Measurements from ENCODE around the gene SEPTIN12. TPM values are rescaled to one million over a fixed set of nuclear protein-coding genes. Genes with fewer than 3 reads are reported as not detected.

SEPTIN12 gene
- total RNA-seq, 1 donor from 2014 or later: not detected

DNA sequence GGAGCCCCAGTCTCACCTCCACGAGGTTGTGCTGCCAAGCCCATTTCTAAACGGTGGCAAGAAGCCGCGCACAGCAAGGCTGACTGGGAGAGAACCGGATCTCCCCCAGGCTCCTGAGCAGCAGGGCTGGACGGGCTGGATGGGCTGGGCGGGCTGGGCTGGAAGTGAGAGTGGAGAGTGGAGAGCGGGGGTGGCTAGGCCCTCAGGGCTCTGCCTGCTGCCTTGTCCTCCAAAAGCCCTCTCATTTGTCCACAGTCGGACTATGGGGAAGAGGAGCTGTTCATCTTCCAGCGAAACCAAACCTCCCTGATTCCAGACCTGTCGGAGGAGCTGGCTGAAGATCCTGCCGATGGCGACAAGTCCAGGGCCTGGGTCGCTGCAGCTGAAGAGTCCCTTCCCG is 50.6 kb downstream of the SEPTIN12 start:
- FAIRE-seq: no peak
- TF ChIP-seq, protein P1, sequence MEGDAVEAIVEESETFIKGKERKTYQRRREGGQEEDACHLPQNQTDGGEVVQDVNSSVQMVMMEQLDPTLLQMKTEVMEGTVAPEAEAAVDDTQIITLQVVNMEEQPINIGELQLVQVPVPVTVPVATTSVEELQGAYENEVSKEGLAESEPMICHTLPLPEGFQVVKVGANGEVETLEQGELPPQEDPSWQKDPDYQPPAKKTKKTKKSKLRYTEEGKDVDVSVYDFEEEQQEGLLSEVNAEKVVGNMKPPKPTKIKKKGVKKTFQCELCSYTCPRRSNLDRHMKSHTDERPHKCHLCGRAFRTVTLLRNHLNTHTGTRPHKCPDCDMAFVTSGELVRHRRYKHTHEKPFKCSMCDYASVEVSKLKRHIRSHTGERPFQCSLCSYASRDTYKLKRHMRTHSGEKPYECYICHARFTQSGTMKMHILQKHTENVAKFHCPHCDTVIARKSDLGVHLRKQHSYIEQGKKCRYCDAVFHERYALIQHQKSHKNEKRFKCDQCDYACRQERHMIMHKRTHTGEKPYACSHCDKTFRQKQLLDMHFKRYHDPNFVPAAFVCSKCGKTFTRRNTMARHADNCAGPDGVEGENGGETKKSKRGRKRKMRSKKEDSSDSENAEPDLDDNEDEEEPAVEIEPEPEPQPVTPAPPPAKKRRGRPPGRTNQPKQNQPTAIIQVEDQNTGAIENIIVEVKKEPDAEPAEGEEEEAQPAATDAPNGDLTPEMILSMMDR (IDR thresholded peaks at IDR 0.05; ENCODE audit: insufficient read depth, low read length, severe bottlenecking): no peak

DNA sequence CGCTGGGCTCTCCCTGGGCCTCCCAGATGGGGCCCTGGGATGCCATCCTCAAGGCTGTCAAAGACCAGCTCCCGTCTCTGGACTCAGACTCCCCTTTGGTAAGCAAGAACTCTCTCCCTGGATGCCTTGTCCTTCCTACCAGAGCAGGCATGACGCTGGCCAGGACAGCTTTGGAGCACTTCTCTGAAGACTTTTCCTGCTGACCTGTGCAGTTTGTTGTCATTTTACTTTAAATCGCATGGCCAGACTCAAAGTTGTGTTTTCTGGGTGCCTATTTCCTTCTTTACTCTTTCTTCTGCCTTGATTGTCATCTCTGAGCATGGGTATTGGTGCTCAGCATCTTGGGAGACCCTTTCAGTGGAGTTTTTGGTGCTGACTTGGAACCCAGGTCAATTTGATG is 51.6 kb downstream of the SEPTIN12 start:
- Histone ChIP-seq H3K36me3 (ENCODE audit: control insufficient read depth, insufficient read depth, low read length) (no peaks in the 10 kb centered on the region), H3K4me3 (ENCODE audit: low read depth, low read length) (no peak overlapping the region), H3K27me3 (ENCODE audit: control insufficient read depth, insufficient read depth, low read length) (no peaks in the 10 kb centered on the region)
- FAIRE-seq: no peak
- TF ChIP-seq, protein P1 (IDR thresholded peaks at IDR 0.05; ENCODE audit: insufficient read depth, low read length, severe bottlenecking): no peak
- DNase-seq (ENCODE audit: low read depth): no peak

More for the DNA sequence above, 50.6 kb downstream of the SEPTIN12 start:
- DNase-seq (ENCODE audit: low read depth): no peak
- Histone ChIP-seq H3K4me3 (ENCODE audit: low read depth, low read length) (no peak overlapping the region), H3K36me3 (ENCODE audit: control insufficient read depth, insufficient read depth, low read length) (no peaks in the 10 kb centered on the region), H3K27me3 (ENCODE audit: control insufficient read depth, insufficient read depth, low read length) (no peaks in the 10 kb centered on the region)

DNA sequence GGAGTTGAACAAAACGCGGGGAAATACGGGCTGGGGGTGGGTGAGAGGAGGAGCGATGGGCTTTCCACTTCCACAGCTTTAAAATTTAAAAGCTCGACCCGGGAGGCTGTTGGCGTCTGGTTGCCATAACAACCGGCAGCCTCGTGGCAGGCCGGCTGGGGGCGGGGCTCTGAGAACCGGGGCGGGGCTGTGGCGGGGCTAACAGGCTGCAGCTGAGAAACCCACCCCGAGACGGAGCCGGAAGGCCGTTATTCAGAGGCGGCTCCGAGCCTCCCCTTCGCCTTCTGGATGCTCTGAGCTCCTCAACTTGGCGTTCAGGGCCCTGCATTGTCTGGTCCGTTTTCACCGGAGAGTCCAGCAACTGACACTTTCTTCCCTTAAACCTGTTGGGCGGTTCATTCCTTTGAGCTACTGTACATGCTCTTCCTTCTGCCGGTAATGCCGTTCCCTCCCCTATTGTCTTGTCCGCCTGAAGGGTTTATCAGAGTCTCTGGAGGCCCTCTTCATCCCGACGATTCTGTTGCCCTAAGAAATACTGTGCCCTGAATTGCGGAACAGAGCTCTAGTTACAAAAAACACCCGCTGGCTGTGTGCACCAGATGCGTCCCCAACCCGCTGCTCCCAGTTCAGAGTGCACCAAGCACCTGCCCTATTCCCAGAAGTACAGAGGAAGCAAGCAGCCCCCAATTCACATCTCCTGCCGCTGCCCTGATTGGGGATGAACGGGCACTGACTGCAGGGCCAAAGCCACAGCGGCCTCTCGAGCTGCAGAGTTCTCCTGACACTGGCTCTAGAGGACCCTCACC is 53.2 kb downstream of the SEPTIN12 start:
- peak overlapping the region; percentile 98 for H3K4me3 ChIP-seq (ENCODE audit: low read depth, low read length)
- FAIRE-seq (no peak), DNase-seq (ENCODE audit: low read depth) (peak; percentile 45)
- peaks cover 2% of the 10 kb centered on the region for H3K36me3 ChIP-seq (ENCODE audit: control insufficient read depth, insufficient read depth, low read length)
- TF ChIP-seq, protein P1 (IDR thresholded peaks at IDR 0.05; ENCODE audit: insufficient read depth, low read length, severe bottlenecking): no peak
- H3K27me3 ChIP-seq (ENCODE audit: control insufficient read depth, insufficient read depth, low read length): no peaks in the 10 kb centered on the region

DNA sequence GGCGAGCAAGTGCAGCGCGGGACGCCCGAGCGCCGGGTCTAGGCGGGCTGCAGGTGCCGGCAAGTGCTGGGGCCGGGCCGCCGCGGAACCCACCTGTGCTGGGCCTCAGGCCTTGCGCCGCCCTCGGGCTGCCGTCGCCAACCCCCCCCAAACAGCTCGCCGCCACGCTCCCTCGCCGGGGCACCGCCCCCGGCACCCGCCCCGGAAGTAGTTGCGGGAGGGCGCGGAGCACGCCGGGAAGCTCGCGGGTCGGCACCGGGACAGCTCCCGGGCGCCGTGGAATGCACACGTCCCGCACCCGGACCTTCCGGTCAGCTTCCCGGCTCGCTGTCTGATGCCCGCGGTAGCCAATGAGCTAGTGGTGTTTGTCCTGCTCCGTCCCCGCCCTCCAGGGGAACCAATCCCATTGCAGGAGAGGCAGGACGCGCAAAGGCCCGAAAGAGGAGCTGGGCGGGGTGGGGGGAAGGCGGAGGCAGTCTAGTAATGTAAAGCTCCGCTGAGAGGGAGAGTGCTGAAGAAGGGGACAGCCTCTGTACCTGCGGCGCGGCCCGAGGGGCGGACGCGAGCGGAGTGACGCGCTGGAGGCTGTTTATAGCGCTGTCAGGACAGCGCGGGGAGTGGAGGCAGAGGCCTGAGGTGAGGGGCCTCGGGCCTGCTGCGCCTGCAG is 53.9 kb downstream of the SEPTIN12 start, which contains the start of the genes ANKS3 and DNAAF8:
Gene ANKS3 (minus strand): TSS at position 209 of the 667 bp plus-strand sequence. CDS start 4,122 bp downstream, outside the sequence.
Gene DNAAF8 (plus strand): TSS at position 475 of the 667 bp plus-strand sequence. CDS start 1,978 bp downstream, outside the sequence.
- Histone ChIP-seq H3K27me3 (ENCODE audit: control insufficient read depth, insufficient read depth, low read length) (no peaks in the 10 kb centered on the region), H3K4me3 (ENCODE audit: low read depth, low read length) (peak within 1 kb of the TSS; percentile 98), H3K36me3 (ENCODE audit: control insufficient read depth, insufficient read depth, low read length) (peaks cover 3% of the 10 kb centered on the region)
- no peak for FAIRE-seq
- TF ChIP-seq, protein P1 (IDR thresholded peaks at IDR 0.05; ENCODE audit: insufficient read depth, low read length, severe bottlenecking): no peak
- peak; percentile 91 for DNase-seq (ENCODE audit: low read depth)

DNA sequence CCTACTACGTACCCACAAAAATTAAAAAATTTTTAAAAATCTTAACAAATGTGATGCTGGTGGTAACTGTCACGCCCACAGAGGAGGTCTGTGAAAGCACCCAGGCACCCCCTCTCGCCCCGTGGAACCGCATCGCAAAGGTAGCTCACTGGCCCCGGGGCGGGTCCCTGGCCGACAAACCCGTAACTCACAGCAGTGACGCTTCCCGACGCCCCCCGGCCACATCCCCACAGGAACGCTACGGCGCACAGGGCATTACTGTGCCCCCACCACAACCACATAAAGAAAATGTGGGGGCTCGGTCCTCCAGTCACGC is 54.4 kb downstream of the SEPTIN12 start:
- DNase-seq (ENCODE audit: low read depth) (no peak), FAIRE-seq (no peak)

More for the DNA sequence above, 54.4 kb downstream of the SEPTIN12 start:
- Histone ChIP-seq H3K4me3 (ENCODE audit: low read depth, low read length) (peak overlapping the region; percentile 98), H3K36me3 (ENCODE audit: control insufficient read depth, insufficient read depth, low read length) (peaks cover 3% of the 10 kb centered on the region), H3K27me3 (ENCODE audit: control insufficient read depth, insufficient read depth, low read length) (no peaks in the 10 kb centered on the region)
- TF ChIP-seq, protein P1 (IDR thresholded peaks at IDR 0.05; ENCODE audit: insufficient read depth, low read length, severe bottlenecking): no peak

Data from bronchial epithelial cell (primary cell).